Liver (tissue), 3 donors: ENCODE results near the gene HSPA12A.

Source experiments
- EGR1 ChIP-seq, 2 donors: IDR thresholded peaks; 2 replicates each; pipeline ENCODE4 v1.6.1; 2016 to 2018; ENCODE audit warnings: antibody characterized with exemption in 2 of 2, low read depth in 2 of 2
- GABPA ChIP-seq, 2 donors: IDR thresholded peaks in 1 of 2; conservative IDR thresholded peaks in 1 of 2; 2 replicates each; pipeline ENCODE4 v1.6.1; 2016; ENCODE audit warnings: antibody characterized with exemption in 2 of 2, mild to moderate bottlenecking in 1 of 2, moderate library complexity in 1 of 2
- JUND ChIP-seq, 2 donors: IDR thresholded peaks; 2 replicates each; pipeline ENCODE4 v1.6.1; 2016; ENCODE audit warnings: antibody characterized with exemption in 2 of 2
- RAD21 ChIP-seq, 2 donors: IDR thresholded peaks; 2 replicates each; pipeline ENCODE4 v1.6.1; 2016; ENCODE audit warnings: antibody characterized with exemption in 2 of 2, mild to moderate bottlenecking in 2 of 2
- RXRA ChIP-seq, 2 donors: IDR thresholded peaks; 2 replicates each; pipeline ENCODE4 v1.6.1; 2017 to 2018; ENCODE audit warnings: antibody characterized with exemption in 2 of 2, mild to moderate bottlenecking in 1 of 2
- TF ChIP-seq, protein P1 (sequence below): fragments of 150-350 bp; IDR thresholded peaks from 2 replicates; pipeline ENCODE4 v1.5.1; 2017; ENCODE audit warnings: improper control_type of control experiment, low read depth, low read length; ENCODE audit not compliant: missing input control
- donor health status: healthy.
- donor health status: healthy.

DNA sequence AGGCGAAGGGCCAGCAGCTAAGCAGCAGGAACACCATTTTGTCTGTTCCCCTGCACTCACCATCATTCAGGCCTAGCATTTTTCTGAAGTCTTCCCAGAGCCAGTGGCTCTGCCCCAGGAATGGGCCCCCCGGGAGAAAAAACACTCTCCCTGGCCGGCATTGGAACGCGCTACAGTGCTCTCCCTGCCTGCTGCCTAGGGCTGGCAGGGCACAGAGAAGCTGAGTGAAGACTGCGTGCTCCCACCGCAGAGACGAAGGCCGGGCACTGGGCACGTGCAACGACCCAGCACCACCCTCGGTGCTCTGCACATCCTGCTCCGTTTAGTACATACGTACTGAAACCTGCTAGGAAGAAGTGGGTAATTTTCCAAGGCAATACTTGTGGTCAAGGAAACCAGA, 34.4 kb downstream of the HSPA12A start:
- TF ChIP-seq RAD21 (IDR thresholded peaks at IDR 0.05), result no peak
- TF ChIP-seq, protein P1, sequence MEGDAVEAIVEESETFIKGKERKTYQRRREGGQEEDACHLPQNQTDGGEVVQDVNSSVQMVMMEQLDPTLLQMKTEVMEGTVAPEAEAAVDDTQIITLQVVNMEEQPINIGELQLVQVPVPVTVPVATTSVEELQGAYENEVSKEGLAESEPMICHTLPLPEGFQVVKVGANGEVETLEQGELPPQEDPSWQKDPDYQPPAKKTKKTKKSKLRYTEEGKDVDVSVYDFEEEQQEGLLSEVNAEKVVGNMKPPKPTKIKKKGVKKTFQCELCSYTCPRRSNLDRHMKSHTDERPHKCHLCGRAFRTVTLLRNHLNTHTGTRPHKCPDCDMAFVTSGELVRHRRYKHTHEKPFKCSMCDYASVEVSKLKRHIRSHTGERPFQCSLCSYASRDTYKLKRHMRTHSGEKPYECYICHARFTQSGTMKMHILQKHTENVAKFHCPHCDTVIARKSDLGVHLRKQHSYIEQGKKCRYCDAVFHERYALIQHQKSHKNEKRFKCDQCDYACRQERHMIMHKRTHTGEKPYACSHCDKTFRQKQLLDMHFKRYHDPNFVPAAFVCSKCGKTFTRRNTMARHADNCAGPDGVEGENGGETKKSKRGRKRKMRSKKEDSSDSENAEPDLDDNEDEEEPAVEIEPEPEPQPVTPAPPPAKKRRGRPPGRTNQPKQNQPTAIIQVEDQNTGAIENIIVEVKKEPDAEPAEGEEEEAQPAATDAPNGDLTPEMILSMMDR, result no peak
- no peak for TF ChIP-seq EGR1 (IDR thresholded peaks at IDR 0.05; ENCODE audit: low read depth in 2 of 2)
- TF ChIP-seq JUND (IDR thresholded peaks at IDR 0.05), result no peak
- TF ChIP-seq GABPA (IDR thresholded peaks at IDR 0.05 in 1 of 2, conservative IDR thresholded peaks at IDR 0.05 in 1 of 2), result no peak
- TF ChIP-seq RXRA (IDR thresholded peaks at IDR 0.05), result no peak
